COR-L47 (cell line): ENCODE results near the gene DOCK4.

Experiments used
- DNase-seq: peaks from one replicate; lab custom pipeline; 2025; lab: John Stamatoyannopoulos, UW

The DOCK4 gene

GRCh38 chr7:111676811-111677210, 529.4 kb downstream of the DOCK4 start:
- no peak for DNase-seq
